HEK293 (cell line): ENCODE measurements around the gene MAT2A.
A peak's percentile ranks its signal among the peaks of the same experiment; 100 is the strongest.

Experiments
- CTCF ChIA-PET: fragments of 350-600 bp; formaldehyde crosslinking; extraction: SDS; loops from one replicate; lab custom pipeline; 2021; ENCODE audit warnings: antibody characterized with exemption; lab: Yijun Ruan, JAX
- POLR2A ChIA-PET: fragments of 300-600 bp; formaldehyde crosslinking; extraction: SDS; loops from one replicate; lab custom pipeline; 2020; ENCODE audit warnings: antibody characterized with exemption, inconsistent platforms; lab: Yijun Ruan, JAX
- H3K27ac ChIP-seq: fragments of 200-500 bp; sonication (Bioruptor generic); 2 replicates; pipeline ENCODE4 v1.5.1; 2014; ENCODE audit warnings: low read depth, low read length, control low read depth, inconsistent platforms; ENCODE audit errors: extremely low read depth
- H3K36me3 ChIP-seq, 2 experiments: fragments of 200-500 bp in 1 of 2; sonication (Bioruptor generic) in 1 of 2; 1 replicate in 1 of 2; 2 replicates in 1 of 2; pipeline ENCODE4 v1.5.1; 2014 to 2017; ENCODE audit warnings: inconsistent platforms in 2 of 2, low read length in 2 of 2; ENCODE audit not compliant: control insufficient read depth in 2 of 2, insufficient read depth in 1 of 2
- H3K4me1 ChIP-seq: fragments of 200-500 bp; sonication (Bioruptor generic); 2 replicates; pipeline ENCODE4 v1.5.1; 2014; ENCODE audit warnings: mild to moderate bottlenecking, low read length, inconsistent platforms; ENCODE audit not compliant: control insufficient read depth, insufficient read depth
- H3K4me3 ChIP-seq: 2 replicates; pipeline ENCODE4 v1.5.1; 2011; ENCODE audit warnings: low read depth, mild to moderate bottlenecking, control low read depth, low read length, moderate library complexity
- H3K9me3 ChIP-seq: fragments of 200-500 bp; sonication (Bioruptor generic); 2 replicates; pipeline ENCODE4 v1.5.1; 2014; ENCODE audit warnings: low read depth, low read length, inconsistent platforms; ENCODE audit not compliant: control insufficient read depth, insufficient read depth
- GLIS2 ChIP-seq: fragments of 450-650 bp; formaldehyde crosslinking; IDR thresholded peaks from 2 replicates; pipeline ENCODE4 v1.5.1; 2016; ENCODE audit warnings: missing biosample characterization, missing genetic modification characterization
- IKZF3 ChIP-seq: fragments of 450-650 bp; IDR thresholded peaks from 2 replicates; pipeline ENCODE4 v1.5.0; 2018; ENCODE audit warnings: missing biosample characterization, mild to moderate bottlenecking, missing genetic modification characterization, moderate library complexity
- PRDM1 ChIP-seq: fragments of 450-650 bp; formaldehyde crosslinking; IDR thresholded peaks from 2 replicates; pipeline ENCODE4; 2016; ENCODE audit warnings: missing biosample characterization, missing genetic modification characterization
- ZBTB11 ChIP-seq: fragments of 450-650 bp; formaldehyde crosslinking; conservative IDR thresholded peaks from 2 replicates; pipeline ENCODE4 v1.5.1; 2016; ENCODE audit warnings: low read depth, missing biosample characterization, missing genetic modification characterization
- ZBTB48 ChIP-seq: fragments of 450-650 bp; formaldehyde crosslinking; IDR thresholded peaks from 2 replicates; pipeline ENCODE4 v1.5.1; 2016; ENCODE audit warnings: missing biosample characterization, missing genetic modification characterization
- ZBTB7A ChIP-seq: fragments of 450-650 bp; formaldehyde crosslinking; IDR thresholded peaks from 2 replicates; pipeline ENCODE4 v1.5.1; 2016; ENCODE audit warnings: low read depth, missing biosample characterization, missing genetic modification characterization
- ZFP41 ChIP-seq: fragments of 450-650 bp; formaldehyde crosslinking; IDR thresholded peaks from 2 replicates; pipeline ENCODE4 v1.5.1; 2016; ENCODE audit warnings: missing biosample characterization, missing genetic modification characterization, borderline replicate concordance
- ZNF248 ChIP-seq: fragments of 450-650 bp; formaldehyde crosslinking; IDR thresholded peaks from 2 replicates; pipeline ENCODE4 v1.5.1; 2017; ENCODE audit warnings: missing biosample characterization, missing genetic modification characterization
- ZNF324 ChIP-seq: fragments of 450-650 bp; formaldehyde crosslinking; IDR thresholded peaks from 2 replicates; pipeline ENCODE4 v1.5.1; 2016; ENCODE audit warnings: missing biosample characterization, missing genetic modification characterization
- ZNF488 ChIP-seq: fragments of 450-650 bp; formaldehyde crosslinking; IDR thresholded peaks from 2 replicates; pipeline ENCODE4 v1.5.1; 2016; ENCODE audit warnings: missing biosample characterization, missing genetic modification characterization
- ZNF561 ChIP-seq: fragments of 450-650 bp; IDR thresholded peaks from 2 replicates; pipeline ENCODE4 v1.5.1; 2018; ENCODE audit warnings: missing biosample characterization, missing genetic modification characterization, borderline replicate concordance
- ZNF621 ChIP-seq: fragments of 450-650 bp; formaldehyde crosslinking; IDR thresholded peaks from 2 replicates; pipeline ENCODE4 v1.5.1; 2017; ENCODE audit warnings: missing biosample characterization, missing genetic modification characterization
- ZNF660 ChIP-seq: fragments of 450-650 bp; IDR thresholded peaks from 2 replicates; pipeline ENCODE4 v1.5.1; 2018; ENCODE audit warnings: missing biosample characterization, mild to moderate bottlenecking, missing genetic modification characterization

MAT2A gene

GRCh38 chr2:85547089-85547858, 8.3 kb downstream of the MAT2A start:
- TF ChIP-seq ZNF248 (no peak), ZNF488 (tag by site-specific recombination) (no peak), ZNF660 (0 out of 2 replicates have a peak, but pooled peaks have one; percentile 13), ZNF561 (no peak), PRDM1 (tag by site-specific recombination) (peak; percentile 35; the same call in 1 of the 2 replicates), IKZF3 (peak; percentile 32; the same call in 1 of the 2 replicates), ZBTB48 (tag by site-specific recombination) (no peak), ZBTB7A (no peak)
- H3K36me3 ChIP-seq = peaks cover 32 to 92% of the 10 kb centered on the region in 2 experiments
- H3K27ac ChIP-seq = no peak overlapping the region
- POLR2A ChIA-PET = interaction anchor here (0.6 to 12.3 kb wide), 9 partner anchors 9 to 156 kb away, joined by 3 to 106 read pairs (median 6); partner anchors contain the start of genes GGCX, MAT2A and SH2D6
- H3K4me1 ChIP-seq = no peaks in the 10 kb centered on the region
- H3K4me3 ChIP-seq = no peak overlapping the region
- CTCF ChIA-PET = interaction anchor here (0.5 to 9.8 kb wide), 7 partner anchors 93 to 157 kb away, joined by 4 to 144 read pairs (median 10); partner anchors contain the start of gene SH2D6
- no peaks in the 10 kb centered on the region for H3K9me3 ChIP-seq

- Histone ChIP-seq H3K4me3 (no peak overlapping the region), H3K4me1 (no peaks in the 10 kb centered on the region), H3K9me3 (no peaks in the 10 kb centered on the region), H3K36me3 (peaks cover 24 to 92% of the 10 kb centered on the region in 2 experiments), H3K27ac (no peak overlapping the region)
- ChIA-PET CTCF (interaction anchor here (0.6 to 9.8 kb wide), 7 partner anchors 8 to 247 kb away, joined by 3 to 144 read pairs (median 3); partner anchors contain the start of gene SH2D6), POLR2A (interaction anchor here (0.6 to 12.3 kb wide), 7 partner anchors 9 to 193 kb away, joined by 3 to 106 read pairs (median 5); partner anchors contain the start of genes ELMOD3, GGCX, MAT2A and SH2D6)
- TF ChIP-seq ZBTB48 (tag by site-specific recombination) = peak; percentile 41; the same call in 1 of the 2 replicates
- TF ChIP-seq ZBTB11 = no peak
- TF ChIP-seq ZNF621 (tag by site-specific recombination) = no peak
These were observed 9.1 kb downstream of the MAT2A start for GRCh38 chr2:85547859-85548607.

GRCh38 chr2:85548608-85548900, 9.6 kb downstream of the MAT2A start:
- Histone ChIP-seq H3K4me1 (no peaks in the 10 kb centered on the region), H3K36me3 (peaks cover 22 to 90% of the 10 kb centered on the region in 2 experiments)
- TF ChIP-seq GLIS2 (tag by site-specific recombination) = no peak
- TF ChIP-seq ZNF324 (tag by site-specific recombination) = no peak
- no peak for TF ChIP-seq ZFP41 (tag by site-specific recombination)
- TF ChIP-seq, all 188 proteins: peak for 0
- H3K27ac ChIP-seq = no peak overlapping the region
- ChIA-PET POLR2A (interaction anchor here (0.6 to 12.3 kb wide), 7 partner anchors 10 to 194 kb away, joined by 3 to 106 read pairs (median 5); partner anchors contain the start of genes ELMOD3, GGCX, MAT2A and SH2D6), CTCF (interaction anchor here (0.6 to 9.8 kb wide), 8 partner anchors 9 to 248 kb away, joined by 3 to 144 read pairs (median 3); partner anchors contain the start of gene SH2D6)
- H3K9me3 ChIP-seq = no peaks in the 10 kb centered on the region
- H3K4me3 ChIP-seq = no peak overlapping the region
